ENCODE results near the gene GAS2L1. TPM values are rescaled to one million over a fixed set of nuclear protein-coding genes. Genes with fewer than 3 reads are reported as not detected.
A peak's percentile ranks its signal among the peaks of the same experiment; 100 is the strongest.

The GAS2L1 gene
- total RNA-seq, 2 donors from 2014 or later = 15.8 to 19.2 TPM

GRCh38 chr22:29348041-29348440 lies 41.6 kb downstream of the GAS2L1 start:
- H3K27ac ChIP-seq = no peak overlapping the region
- H3K27me3 ChIP-seq = no peaks in the 10 kb centered on the region
- WGBS, 2 donors = 84 to 87% methylated on average over 2 of the region's 2 CpGs
- no peak for DNase-seq
- no peak overlapping the region for H3K4me3 ChIP-seq
- no peaks in the 10 kb centered on the region for H3K9me3 ChIP-seq
- intact Hi-C loops (cut with DNase I) = no loop called here
- no peak for ATAC-seq
- peaks cover 23% of the 10 kb centered on the region for H3K4me1 ChIP-seq
- TF ChIP-seq POLR2A (IDR thresholded peaks at IDR 0.05) = no peak
- no peak for TF ChIP-seq CTCF (IDR thresholded peaks at IDR 0.05)
- peaks cover 0 to 23% of the 10 kb centered on the region in 2 donors for H3K36me3 ChIP-seq (replicated peaks in 1 of 2; ENCODE audit: insufficient read depth in 1 of 2, low read depth in 2 of 2)

GRCh38 chr22:29348956-29349355 lies 42.5 kb downstream of the GAS2L1 start:
- WGBS, 2 donors = 88 to 90% methylated on average over 8 to 18 of the region's 18 CpGs
- no peak for ATAC-seq
- TF ChIP-seq CTCF (IDR thresholded peaks at IDR 0.05) (no peak), POLR2A (IDR thresholded peaks at IDR 0.05) (no peak)
- DNase-seq = no peak
- H3K4me1 ChIP-seq = peaks cover 14% of the 10 kb centered on the region
- H3K36me3 ChIP-seq (replicated peaks in 1 of 2; ENCODE audit: insufficient read depth in 1 of 2, low read depth in 2 of 2) = peaks cover 5 to 32% of the 10 kb centered on the region in 2 donors
- no peak overlapping the region for H3K4me3 ChIP-seq
- H3K9me3 ChIP-seq = no peaks in the 10 kb centered on the region
- intact Hi-C loops (cut with DNase I) = no loop called here
- no peaks in the 10 kb centered on the region for H3K27me3 ChIP-seq
- no peak overlapping the region for H3K27ac ChIP-seq

- Histone ChIP-seq H3K36me3 (replicated peaks in 1 of 2; ENCODE audit: insufficient read depth in 1 of 2, low read depth in 2 of 2) (peaks cover 11 to 38% of the 10 kb centered on the region in 2 donors), H3K4me3 (no peak overlapping the region), H3K9me3 (no peaks in the 10 kb centered on the region), H3K4me1 (peaks cover 5% of the 10 kb centered on the region), H3K27me3 (no peaks in the 10 kb centered on the region), H3K27ac (peak overlapping the region in 2 of 4 donors; percentile 5 to 32)
- 46 to 80% methylated on average over 2 to 6 of the region's 6 CpGs for WGBS, 2 donors
- ATAC-seq (peak; percentile 45), DNase-seq (peak; percentile 27 to 73 (median 72))
- intact Hi-C loops (cut with DNase I) = no loop called here
- no peak for TF ChIP-seq CTCF (IDR thresholded peaks at IDR 0.05)
- no peak for TF ChIP-seq POLR2A (IDR thresholded peaks at IDR 0.05)
Measured at GRCh38 chr22:29351042-29351441, 44.6 kb downstream of the GAS2L1 start.

GRCh38 chr22:29351891-29352290 lies 45.4 kb downstream of the GAS2L1 start:
- H3K36me3 ChIP-seq (replicated peaks in 1 of 2; ENCODE audit: insufficient read depth in 1 of 2, low read depth in 2 of 2) = peaks cover 11 to 40% of the 10 kb centered on the region in 2 donors
- ATAC-seq = no peak
- TF ChIP-seq POLR2A (IDR thresholded peaks at IDR 0.05) (no peak), CTCF (IDR thresholded peaks at IDR 0.05) (no peak)
- intact Hi-C loops (cut with DNase I) = no loop called here
- H3K9me3 ChIP-seq = no peaks in the 10 kb centered on the region
- no peak overlapping the region for H3K4me3 ChIP-seq
- H3K4me1 ChIP-seq = peaks cover 5% of the 10 kb centered on the region
- no peak overlapping the region for H3K27ac ChIP-seq
- DNase-seq = no peak
- WGBS, 2 donors = 89% methylated on average over 7 to 9 of the region's 9 CpGs
- H3K27me3 ChIP-seq = no peaks in the 10 kb centered on the region

GRCh38 chr22:29352778-29353177 lies 46.3 kb downstream of the GAS2L1 start:
- H3K27me3 ChIP-seq = no peaks in the 10 kb centered on the region
- no peak overlapping the region for H3K27ac ChIP-seq
- peaks cover 5% of the 10 kb centered on the region for H3K4me1 ChIP-seq
- H3K36me3 ChIP-seq (replicated peaks in 1 of 2; ENCODE audit: insufficient read depth in 1 of 2, low read depth in 2 of 2) = peaks cover 11 to 41% of the 10 kb centered on the region in 2 donors
- 84 to 91% methylated on average over 9 of the region's 9 CpGs for WGBS, 2 donors
- intact Hi-C loops (cut with DNase I) = no loop called here
- H3K4me3 ChIP-seq = no peak overlapping the region
- no peak for TF ChIP-seq CTCF (IDR thresholded peaks at IDR 0.05)
- TF ChIP-seq POLR2A (IDR thresholded peaks at IDR 0.05) = no peak
- DNase-seq (no peak), ATAC-seq (no peak)
- H3K9me3 ChIP-seq = no peaks in the 10 kb centered on the region

All from body of pancreas (tissue), 4 donors.